ENCODE data around the gene ARCN1.

GRCh38 chr11:118644496-118644895, 72.3 kb downstream of the ARCN1 start:
- TF ChIP-seq MAX (IDR thresholded peaks at IDR 0.05; ENCODE audit: insufficient read depth, insufficient read length) = no peak
- TF ChIP-seq POLR2A (IDR thresholded peaks at IDR 0.05; ENCODE audit: low read depth, low read length) = no peak
- TF ChIP-seq CTCF (IDR thresholded peaks at IDR 0.05; ENCODE audit: extremely low read depth in 1 of 2, insufficient read depth in 1 of 2, low read depth in 1 of 2, low read length in 2 of 2) = no peak
- no peak for TF ChIP-seq POLR2AphosphoS5 (IDR thresholded peaks at IDR 0.05; ENCODE audit: insufficient read depth, low read depth, low read length)

Measured in endothelial cell of umbilical vein (primary cell).